H1 (cell line): ENCODE data around the gene OTUD1. TPM values are rescaled to one million over a fixed set of nuclear protein-coding genes. Genes with fewer than 3 reads are reported as not detected.

Experiments
- CTCF ChIA-PET: fragments of 300-600 bp; sonication (Branson Sonifier 250); formaldehyde crosslinking; loops from one replicate; lab custom pipeline; 2021; ENCODE audit not compliant: partially characterized antibody; lab: Charles Lee
- POLR2A ChIA-PET: fragments of 300-600 bp; sonication (Branson Sonifier 250); formaldehyde crosslinking; loops from one replicate; lab custom pipeline; 2021; ENCODE audit warnings: inconsistent platforms; ENCODE audit not compliant: partially characterized antibody; lab: Charles Lee
- DNase-seq, 2 experiments: peaks; one replicate each; pipeline versions ENCODE4 v3.0.0 to v3.0.0-alpha.2; 2010 to 2022; ENCODE audit warnings: low spot score in 2 of 2, low read depth in 1 of 2, mixed read lengths in 1 of 2
- FAIRE-seq: peaks from 2 replicates; lab custom pipeline; 2011; peaks lifted over from hg19 to GRCh38; lab: Jason Lieb, UNC
- H2AFZ ChIP-seq: 2 replicates; pipeline ENCODE4 v1.8.1; 2012; ENCODE audit warnings: low read length, inconsistent platforms
- H2AK5ac ChIP-seq: 2 replicates; pipeline ENCODE4 v1.6.1; 2013; ENCODE audit warnings: low read depth, low read length
- H2BK120ac ChIP-seq: replicated peaks from 2 replicates; pipeline ENCODE3; 2013; ENCODE audit warnings: low read depth, low read length, inconsistent platforms
- H2BK12ac ChIP-seq: 2 replicates; pipeline ENCODE4 v1.6.1; 2013; ENCODE audit warnings: low read depth, low read length
- H2BK15ac ChIP-seq: 2 replicates; pipeline ENCODE4 v1.6.1; 2013; ENCODE audit warnings: low read length
- H2BK20ac ChIP-seq: 2 replicates; pipeline ENCODE4 v1.6.1; 2013; ENCODE audit warnings: low read length
- H2BK5ac ChIP-seq: 2 replicates; pipeline ENCODE4 v1.6.1; 2013; ENCODE audit warnings: low read depth, low read length
- H3K14ac ChIP-seq: 2 replicates; pipeline ENCODE4 v1.6.1; 2013; ENCODE audit warnings: inconsistent platforms; ENCODE audit not compliant: insufficient read length
- H3K18ac ChIP-seq: 2 replicates; pipeline ENCODE4 v1.6.1; 2013; ENCODE audit warnings: low read length; ENCODE audit errors: extremely low read depth
- H3K23ac ChIP-seq: 2 replicates; pipeline ENCODE4 v1.6.1; 2013; ENCODE audit warnings: inconsistent platforms; ENCODE audit not compliant: insufficient read length
- H3K23me2 ChIP-seq: 2 replicates; pipeline ENCODE4 v1.6.1; 2013; ENCODE audit warnings: low read depth, low read length
- H3K27ac ChIP-seq: 2 replicates; pipeline ENCODE4 v1.6.1; 2011; ENCODE audit warnings: low read depth, low read length, inconsistent platforms
- H3K27me3 ChIP-seq, 4 experiments: replicated peaks in 1 of 4; 1 replicate in 1 of 4; 2 replicates in 3 of 4; pipeline versions ENCODE4 v1.6.1 to v1.8.1; 2011 to 2013; ENCODE audit warnings: low read length in 3 of 4, mild to moderate bottlenecking in 3 of 4, inconsistent platforms in 2 of 4, mixed read lengths in 2 of 4, moderate library complexity in 1 of 4; ENCODE audit not compliant: control insufficient read depth in 3 of 4, insufficient read depth in 3 of 4; ENCODE audit errors: extremely low read depth in 1 of 4
- H3K36me3 ChIP-seq, 4 experiments: 2 replicates each; pipeline versions ENCODE4 v1.6.1 to v1.8.1; 2011 to 2013; ENCODE audit warnings: mild to moderate bottlenecking in 4 of 4, low read length in 3 of 4, moderate library complexity in 2 of 4, control low read depth in 1 of 4, inconsistent platforms in 1 of 4; ENCODE audit not compliant: insufficient read depth in 4 of 4, control insufficient read depth in 2 of 4
- H3K4ac ChIP-seq: replicated peaks from 2 replicates; pipeline ENCODE3; 2013; ENCODE audit warnings: low read length, low read depth, mixed read lengths, inconsistent platforms; ENCODE audit not compliant: insufficient read length
- H3K4me1 ChIP-seq, 4 experiments: replicated peaks in 1 of 4; 1 replicate in 1 of 4; 2 replicates in 3 of 4; pipeline versions ENCODE4 v1.6.1 to v1.8.1; 2011 to 2013; ENCODE audit warnings: low read length in 3 of 4, inconsistent platforms in 2 of 4, mixed read lengths in 1 of 4; ENCODE audit not compliant: insufficient read depth in 4 of 4, control insufficient read depth in 3 of 4
- H3K4me2 ChIP-seq, 2 experiments: 2 replicates each; pipeline versions ENCODE4 v1.6.1 to v1.8.1; 2011 to 2013; ENCODE audit warnings: low read depth in 2 of 2, low read length in 2 of 2, control low read depth in 1 of 2, inconsistent platforms in 1 of 2, mild to moderate bottlenecking in 1 of 2; ENCODE audit not compliant: insufficient read depth in 1 of 2
- H3K4me3 ChIP-seq, 4 experiments: fragments of 200-600, 300-600 bp in 1 of 4; sonication (generic), shearing (Covaris generic), sonication (Bioruptor Twin) in 1 of 4; 2 replicates each; pipeline versions ENCODE4 v1.5.1 to v1.8.1; 2011 to 2016; ENCODE audit warnings: low read length in 4 of 4, low read depth in 3 of 4, control low read depth in 2 of 4, inconsistent platforms in 2 of 4, mild to moderate bottlenecking in 2 of 4, mixed read lengths in 1 of 4, moderate library complexity in 1 of 4; ENCODE audit not compliant: insufficient read depth in 2 of 4; ENCODE audit errors: extremely low read depth in 1 of 4
- H3K56ac ChIP-seq: replicated peaks from 2 replicates; pipeline ENCODE3; 2013; ENCODE audit warnings: low read depth, mild to moderate bottlenecking, mixed read lengths, low read length, inconsistent platforms; ENCODE audit not compliant: insufficient read length
- H3K79me1 ChIP-seq: 2 replicates; pipeline ENCODE4 v1.6.1; 2013; ENCODE audit warnings: low read depth, low read length, control low read depth
- H3K79me2 ChIP-seq, 2 experiments: 2 replicates each; pipeline versions ENCODE4 v1.6.1 to v1.8.1; 2012 to 2013; ENCODE audit warnings: low read length in 2 of 2, mild to moderate bottlenecking in 2 of 2, inconsistent platforms in 1 of 2; ENCODE audit not compliant: insufficient read depth in 2 of 2, control insufficient read depth in 1 of 2
- H3K9ac ChIP-seq, 4 experiments: replicated peaks in 1 of 4; 1 replicate in 1 of 4; 2 replicates in 3 of 4; pipeline versions ENCODE4 v1.6.1 to v1.8.1; 2011 to 2013; ENCODE audit warnings: low read depth in 3 of 4, low read length in 3 of 4, control low read depth in 2 of 4, mild to moderate bottlenecking in 2 of 4, moderate library complexity in 2 of 4, inconsistent platforms in 1 of 4; ENCODE audit errors: extremely low read depth in 1 of 4
- H3K9me3 ChIP-seq, 2 experiments: 2 replicates each; pipeline versions ENCODE4 v1.6.1 to v1.8.1; 2012 to 2013; ENCODE audit warnings: mild to moderate bottlenecking in 2 of 2, moderate library complexity in 2 of 2, control low read depth in 1 of 2, inconsistent platforms in 1 of 2, low read depth in 1 of 2, low read length in 1 of 2, mixed read lengths in 1 of 2; ENCODE audit not compliant: insufficient read depth in 2 of 2
- H4K20me1 ChIP-seq, 2 experiments: replicated peaks in 1 of 2; 2 replicates each; pipeline versions ENCODE3 to v1.8.1; 2011 to 2013; ENCODE audit warnings: inconsistent platforms in 2 of 2, low read length in 2 of 2, mild to moderate bottlenecking in 1 of 2; ENCODE audit not compliant: insufficient read depth in 2 of 2, control insufficient read depth in 1 of 2
- H4K5ac ChIP-seq: 2 replicates; pipeline ENCODE4 v1.6.1; 2013; ENCODE audit warnings: low read length, low read depth, mixed read lengths, inconsistent platforms; ENCODE audit not compliant: insufficient read length
- H4K8ac ChIP-seq: 2 replicates; pipeline ENCODE4 v1.8.0; 2013; ENCODE audit warnings: mild to moderate bottlenecking, moderate library complexity, low read length, inconsistent platforms; ENCODE audit not compliant: insufficient read depth; ENCODE audit errors: extremely low read depth
- H4K91ac ChIP-seq: replicated peaks from 2 replicates; pipeline ENCODE3; 2013; ENCODE audit warnings: low read length, mixed read lengths, inconsistent platforms; ENCODE audit not compliant: insufficient read length
- BRCA1 ChIP-seq: IDR thresholded peaks from 2 replicates; pipeline ENCODE4 v1.6.1; 2012; ENCODE audit warnings: low read depth, low read length, improper control_type of control experiment
- CBX8 ChIP-seq: fragments of 300-800, 300-1000 bp; sonication (generic); IDR thresholded peaks from 2 replicates; pipeline ENCODE4 v1.7.1; 2016; ENCODE audit warnings: low read depth, low read length, borderline replicate concordance
- CHD2 ChIP-seq: IDR thresholded peaks from 2 replicates; pipeline ENCODE4 v1.6.1; 2012; ENCODE audit warnings: low read length, improper control_type of control experiment
- EP300 ChIP-seq, 2 experiments: IDR thresholded peaks; 1 replicate in 1 of 2; 2 replicates in 1 of 2; pipeline ENCODE4 v1.6.1; 2011 to 2012; ENCODE audit warnings: low read depth in 2 of 2, low read length in 2 of 2, mild to moderate bottlenecking in 2 of 2, borderline replicate concordance in 1 of 2, inconsistent platforms in 1 of 2, moderate library complexity in 1 of 2
- MAFK ChIP-seq: IDR thresholded peaks from 2 replicates; pipeline ENCODE4 v1.6.1; 2012; ENCODE audit warnings: low read depth, mild to moderate bottlenecking, improper control_type of control experiment, low read length
- NRF1 ChIP-seq: IDR thresholded peaks from 2 replicates; pipeline ENCODE4 v1.6.1; 2011; ENCODE audit warnings: mild to moderate bottlenecking, low read depth, low read length, improper control_type of control experiment
- PHF8 ChIP-seq: fragments of 200-600 bp; sonication (generic); conservative IDR thresholded peaks from 2 replicates; pipeline ENCODE4 v1.7.1; 2012; ENCODE audit warnings: low read depth, mild to moderate bottlenecking, inconsistent platforms, low read length, moderate library complexity
- RAD21 ChIP-seq, 2 experiments: IDR thresholded peaks in 1 of 2; conservative IDR thresholded peaks in 1 of 2; 2 replicates each; pipeline ENCODE4 v1.6.1; 2011; ENCODE audit warnings: low read depth in 2 of 2, low read length in 2 of 2, improper control_type of control experiment in 1 of 2, inconsistent platforms in 1 of 2, mild to moderate bottlenecking in 1 of 2, moderate library complexity in 1 of 2
- SIN3A ChIP-seq, 2 experiments: IDR thresholded peaks in 1 of 2; conservative IDR thresholded peaks in 1 of 2; 2 replicates each; pipeline ENCODE4 v1.6.1; 2011 to 2012; ENCODE audit warnings: low read length in 2 of 2, improper control_type of control experiment in 1 of 2, low read depth in 1 of 2, mild to moderate bottlenecking in 1 of 2
- TBP ChIP-seq: IDR thresholded peaks from 2 replicates; pipeline ENCODE4 v1.6.1; 2011; ENCODE audit warnings: low read depth, low read length, improper control_type of control experiment
- TEAD4 ChIP-seq: IDR thresholded peaks from 2 replicates; pipeline ENCODE4 v1.6.1; 2012; ENCODE audit warnings: low read depth, low read length, inconsistent platforms, mixed read lengths
- USF2 ChIP-seq: IDR thresholded peaks from 2 replicates; pipeline ENCODE4 v1.6.1; 2011; ENCODE audit warnings: low read length, improper control_type of control experiment
- YY1 ChIP-seq: IDR thresholded peaks from 2 replicates; pipeline ENCODE4 v1.6.1; 2011; ENCODE audit warnings: low read depth, mild to moderate bottlenecking, low read length
- WGBS, 2 experiments: shearing (Covaris generic) in 1 of 2; methylation state at CpG; one replicate each; pipeline versions ENCODE4 v1.1.6 to v1.1.7; 2013 to 2015; ENCODE audit warnings: low lambda C conversion rate in 2 of 2, mixed read lengths in 2 of 2, inconsistent platforms in 1 of 2, low coverage in 1 of 2, missing lambda C conversion rate in 1 of 2; ENCODE audit not compliant: insufficient replicate concordance in 2 of 2, insufficient coverage in 1 of 2, insufficient read length in 1 of 2; ENCODE audit errors: extremely low coverage in 1 of 2, missing lambda C conversion rate in 1 of 2; 5-methylcytosine and 5-hydroxymethylcytosine counted together
- polyA plus RNA-seq, 7 experiments: library from polyadenylated mRNA; depleted of rRNA in 3 of 7; stranded (reverse) in 5 of 7; unstranded in 2 of 7; fragments of >200 nt in 5 of 7; fragments of 200-250 nt in 2 of 7; gene quantifications; 1 replicate in 5 of 7; 2 replicates in 1 of 7; 4 replicates in 1 of 7; pipeline versions ENCODE4 v1.2.1 to v1.2.3, GENCODE V29; 2011 to 2013; ENCODE audit warnings: missing spikeins in 2 of 7, mixed read lengths in 2 of 7
- total RNA-seq: library from RNA; stranded (reverse); fragmentation: NEBNext Ultra II Directional; extraction: Animal tissue kit (Norgen Biotek cat#: 25700); gene quantifications from 2 replicates; pipeline ENCODE4 v1.2.1, GENCODE V29; 2021

The OTUD1 gene
- total and polyA plus RNA-seq, 2 of the 8 experiments (the other 6 are each of a cell fraction or from before 2014, with no cell fraction given): 1.3 to 7.1 TPM

DNA sequence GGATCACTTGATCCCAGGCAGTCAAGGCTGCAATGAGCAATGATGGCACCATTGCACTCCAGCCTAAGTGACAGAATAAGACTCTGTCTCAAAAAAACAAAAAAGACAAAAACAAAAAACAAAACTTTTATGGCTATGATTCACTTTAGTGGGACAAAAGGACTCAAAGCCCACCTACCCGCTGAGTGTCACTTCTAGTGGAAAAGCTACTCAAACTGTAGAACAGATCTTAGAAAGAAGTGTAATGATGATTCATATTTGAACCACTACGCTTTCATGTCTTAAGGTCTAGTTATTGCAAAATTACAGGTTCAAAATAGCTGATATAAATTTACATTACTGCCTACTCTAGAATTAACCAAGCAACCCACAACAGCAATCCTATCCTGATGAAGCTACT lies 47.1 kb upstream of the OTUD1 start:
- 82% methylated on average over 2 of the region's 2 CpGs; no CpG with 5 or more reads in 1 of the 2 experiments for WGBS, 2 experiments
- Histone ChIP-seq H3K18ac (no peak overlapping the region), H3K56ac (no peak overlapping the region), H3K79me2 (no peaks in the 10 kb centered on the region), H3K4me3 (no peak overlapping the region), H2BK15ac (no peak overlapping the region), H2AFZ (no peak overlapping the region), H2BK120ac (no peak overlapping the region), H2BK20ac (no peak overlapping the region), H3K9me3 (no peaks in the 10 kb centered on the region), H2AK5ac (no peak overlapping the region), H3K4me1 (no peaks in the 10 kb centered on the region), H4K8ac (no peak overlapping the region), H4K5ac (no peak overlapping the region), H2BK12ac (no peak overlapping the region), H3K27ac (no peak overlapping the region), H3K4ac (no peak overlapping the region), H3K79me1 (no peaks in the 10 kb centered on the region), H4K20me1 (no peaks in the 10 kb centered on the region), H3K4me2 (no peak overlapping the region), H4K91ac (no peak overlapping the region), H3K23me2 (no peaks in the 10 kb centered on the region), H3K9ac (no peak overlapping the region), H3K14ac (no peak overlapping the region), H2BK5ac (no peak overlapping the region), H3K27me3 (no peaks in the 10 kb centered on the region), H3K36me3 (no peaks in the 10 kb centered on the region), H3K23ac (no peak overlapping the region)
- ChIA-PET POLR2A (no interaction called here), CTCF (interaction anchor here (1.2 kb wide), 1 partner anchor 16 kb away, joined by 5 read pairs; no protein-coding TSS in a partner anchor)
- FAIRE-seq (no peak), DNase-seq (no peak)
- TF ChIP-seq CHD2 (no peak), BRCA1 (no peak), CBX8 (no peak), RAD21 (IDR thresholded peaks at IDR 0.05 in 1 of 2, conservative IDR thresholded peaks at IDR 0.05 in 1 of 2; ENCODE audit: low read depth in 2 of 2, low read length in 2 of 2) (no peak), PHF8 (no peak), TBP (no peak), EP300 (IDR thresholded peaks at IDR 0.05; ENCODE audit: borderline replicate concordance in 1 of 2, low read depth in 2 of 2, low read length in 2 of 2) (no peak), YY1 (no peak), MAFK (no peak), NRF1 (no peak), TEAD4 (no peak), SIN3A (conservative IDR thresholded peaks at IDR 0.05 in 1 of 2, IDR thresholded peaks at IDR 0.05 in 1 of 2; ENCODE audit: low read depth in 1 of 2, low read length in 2 of 2) (no peak), USF2 (no peak)
